ENCODE measurements around the gene CACNG8.

The CACNG8 gene

GRCh38 chr19:53962887-53963431, at the start of gene CACNG8:
TSS of gene CACNG8 (plus strand) at chr19:53962937.
- in situ Hi-C loops (cut with HindIII; ENCODE audit: low sequenced_read_pairs) = no loop called here

DNA sequence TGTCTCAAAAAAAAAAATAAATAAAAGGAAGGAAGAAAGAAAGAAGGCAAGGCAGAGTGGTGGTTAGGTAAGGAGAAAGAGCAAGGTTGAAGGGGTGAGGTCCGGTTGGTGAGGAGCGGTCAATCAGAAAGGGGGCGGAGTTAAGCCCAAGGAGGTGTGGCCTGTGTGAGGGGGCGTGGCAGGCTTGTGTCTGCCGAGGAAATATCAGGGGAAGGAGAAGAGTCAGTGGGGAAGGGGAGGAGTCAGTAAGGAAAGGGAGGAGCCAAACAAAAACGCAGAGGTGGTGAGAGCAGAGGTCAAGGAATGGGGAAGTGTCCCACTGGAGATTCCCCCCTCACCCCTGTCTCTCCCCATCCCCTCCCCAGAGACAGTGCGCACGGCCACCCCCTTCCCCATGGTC, 47.7 kb upstream of the CACNG8 start:
- in situ Hi-C loops (cut with HindIII; ENCODE audit: low sequenced_read_pairs) = no loop called here

- in situ Hi-C loops (cut with HindIII; ENCODE audit: low sequenced_read_pairs) = no loop called here
Measured at GRCh38 chr19:53916004-53916403, 46.7 kb upstream of the CACNG8 start.

- in situ Hi-C loops (cut with HindIII; ENCODE audit: low sequenced_read_pairs) = no loop called here
Measured at GRCh38 chr19:53917356-53917755, 45.4 kb upstream of the CACNG8 start.

- in situ Hi-C loops (cut with HindIII; ENCODE audit: low sequenced_read_pairs) = loop anchor here (25.0 kb wide), 1 partner anchor 110 kb away; no protein-coding TSS in a partner anchor
Measured at GRCh38 chr19:53927739-53928138, 35.0 kb upstream of the CACNG8 start.

- in situ Hi-C loops (cut with HindIII; ENCODE audit: low sequenced_read_pairs) = loop anchor here (25.0 kb wide), 1 partner anchor 101 kb away; no protein-coding TSS in a partner anchor
Measured at GRCh38 chr19:53936029-53936428, 26.7 kb upstream of the CACNG8 start.

DNA sequence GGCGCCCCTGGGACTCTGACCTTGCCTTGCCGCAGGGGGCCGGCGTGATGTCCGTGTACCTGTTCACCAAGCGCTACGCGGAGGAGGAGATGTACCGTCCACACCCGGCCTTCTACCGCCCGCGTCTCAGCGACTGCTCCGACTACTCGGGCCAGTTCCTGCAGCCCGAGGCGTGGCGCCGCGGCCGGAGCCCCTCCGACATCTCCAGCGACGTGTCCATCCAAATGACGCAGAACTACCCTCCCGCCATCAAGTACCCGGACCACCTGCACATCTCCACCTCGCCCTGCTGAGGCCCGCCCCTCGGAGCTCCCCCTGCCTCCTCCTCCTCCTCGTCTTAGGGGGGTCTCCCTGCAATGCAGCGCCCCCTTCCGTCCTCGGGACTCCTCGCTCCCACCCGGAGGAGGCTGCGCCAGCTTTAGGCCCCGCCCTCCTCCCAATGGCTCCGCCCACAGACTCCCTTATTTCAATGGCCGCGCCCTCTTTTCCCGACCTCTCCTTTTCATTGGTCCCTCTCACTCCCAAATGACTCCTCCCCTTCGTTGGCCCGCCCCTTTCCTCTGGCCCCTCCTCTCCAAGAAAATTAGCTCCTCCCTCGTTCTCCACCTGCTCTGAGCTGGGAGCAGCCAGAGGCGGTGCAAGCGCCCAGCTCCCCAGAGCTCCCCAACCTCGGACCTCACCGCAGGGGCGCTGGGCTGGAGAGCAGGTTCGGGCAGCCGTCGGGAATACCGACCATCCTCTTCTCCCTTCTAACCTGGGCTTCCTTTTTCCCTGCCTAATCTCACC, 20.5 kb upstream of the CACNG8 start:
- in situ Hi-C loops (cut with HindIII; ENCODE audit: low sequenced_read_pairs) = loop anchor here (25.0 kb wide), 1 partner anchor 95 kb away; no protein-coding TSS in a partner anchor

GRCh38 chr19:53944416-53944815, 18.3 kb upstream of the CACNG8 start:
- in situ Hi-C loops (cut with HindIII; ENCODE audit: low sequenced_read_pairs) = loop anchor here (25.0 kb wide), 1 partner anchor 93 kb away; no protein-coding TSS in a partner anchor

GRCh38 chr19:53944933-53945332, 17.8 kb upstream of the CACNG8 start:
- in situ Hi-C loops (cut with HindIII; ENCODE audit: low sequenced_read_pairs) = loop anchor here (25.0 kb wide), 1 partner anchor 92 kb away; no protein-coding TSS in a partner anchor

DNA sequence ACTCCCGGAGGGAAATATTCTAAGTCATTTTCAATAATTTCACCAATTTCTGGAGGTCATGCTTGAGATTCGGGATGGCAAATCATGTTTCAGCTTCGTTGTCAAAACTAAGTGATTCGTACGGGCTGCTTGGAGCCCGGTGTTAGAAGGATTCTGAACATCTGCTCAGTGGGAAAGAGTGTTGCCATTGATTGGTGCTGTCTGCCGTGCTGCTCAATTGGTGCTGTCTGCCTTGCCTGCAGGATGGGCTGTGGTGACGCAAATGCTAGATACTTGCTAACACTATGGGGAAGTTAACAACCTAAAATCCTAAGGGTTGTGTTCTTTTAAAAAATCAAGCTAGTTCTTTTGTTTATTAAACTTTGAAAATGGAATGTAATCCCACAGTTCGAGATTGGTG, 17.3 kb upstream of the CACNG8 start:
- in situ Hi-C loops (cut with HindIII; ENCODE audit: low sequenced_read_pairs) = loop anchor here (25.0 kb wide), 1 partner anchor 92 kb away; no protein-coding TSS in a partner anchor

DNA sequence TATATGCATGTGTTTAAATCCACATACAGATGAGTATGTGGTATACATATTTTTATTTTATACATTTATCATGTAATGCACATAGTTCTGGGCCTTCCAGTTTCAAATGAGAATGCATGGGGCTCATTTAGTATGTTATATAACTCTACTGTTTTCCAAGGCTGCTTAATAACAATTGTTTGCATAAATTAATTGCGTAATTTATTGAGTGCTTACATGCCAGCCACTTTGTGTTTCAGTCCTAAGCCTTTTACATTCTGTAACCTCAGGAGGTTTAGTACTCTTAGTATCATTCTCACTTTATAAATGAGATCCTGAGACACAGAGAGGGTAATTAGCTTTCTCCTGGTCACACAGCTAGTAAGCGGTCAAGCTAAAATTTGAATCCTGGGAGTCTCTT, 16.7 kb upstream of the CACNG8 start:
- in situ Hi-C loops (cut with HindIII; ENCODE audit: low sequenced_read_pairs) = loop anchor here (25.0 kb wide), 1 partner anchor 91 kb away; no protein-coding TSS in a partner anchor

DNA sequence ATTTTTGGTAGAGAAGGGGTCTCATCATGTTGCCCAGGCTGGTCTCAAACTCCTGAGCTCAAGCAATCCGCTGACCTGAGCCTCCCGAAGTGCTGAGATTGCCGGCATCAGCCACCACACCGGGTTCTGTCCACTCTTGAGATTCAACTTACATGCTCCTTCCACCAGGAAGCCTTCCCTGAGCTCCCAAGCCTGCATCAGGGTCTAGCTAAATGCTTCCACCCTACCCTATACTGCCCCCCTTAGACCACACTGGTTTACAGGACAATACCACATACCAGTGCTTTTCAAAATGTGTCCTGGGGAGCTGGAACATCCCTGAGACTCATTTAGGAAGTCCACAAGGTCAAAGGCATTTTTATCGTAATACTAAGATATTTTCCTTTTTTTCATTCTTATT, 15.1 kb upstream of the CACNG8 start:
- in situ Hi-C loops (cut with HindIII; ENCODE audit: low sequenced_read_pairs) = loop anchor here (25.0 kb wide), 1 partner anchor 90 kb away; no protein-coding TSS in a partner anchor

DNA sequence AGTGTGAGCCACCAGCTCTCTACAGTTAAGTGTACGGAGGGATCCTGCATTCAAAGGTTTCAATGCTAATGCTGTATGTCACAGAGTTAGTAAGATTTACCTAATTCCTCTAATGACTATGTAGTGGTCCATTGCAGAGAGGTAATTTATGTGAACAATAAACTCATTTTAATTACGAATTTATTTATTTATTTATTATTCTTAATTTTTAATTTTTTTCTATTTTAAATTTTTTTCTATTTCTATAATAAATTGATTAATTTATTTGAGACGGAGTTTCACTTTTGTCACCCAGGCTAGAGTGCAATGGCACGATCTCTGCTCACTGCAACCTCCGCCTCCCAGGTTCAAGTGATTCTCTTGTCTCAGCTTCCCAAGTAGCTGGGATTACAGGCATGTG, 14.1 kb upstream of the CACNG8 start:
- in situ Hi-C loops (cut with HindIII; ENCODE audit: low sequenced_read_pairs) = loop anchor here (25.0 kb wide), 1 partner anchor 89 kb away; no protein-coding TSS in a partner anchor

GRCh38 chr19:53951436-53951835, 11.3 kb upstream of the CACNG8 start:
- in situ Hi-C loops (cut with HindIII; ENCODE audit: low sequenced_read_pairs) = no loop called here

- in situ Hi-C loops (cut with HindIII; ENCODE audit: low sequenced_read_pairs) = no loop called here
Measured at GRCh38 chr19:53951947-53952346, 10.8 kb upstream of the CACNG8 start.

GRCh38 chr19:53953383-53953782, 9.4 kb upstream of the CACNG8 start:
- in situ Hi-C loops (cut with HindIII; ENCODE audit: low sequenced_read_pairs) = no loop called here

- in situ Hi-C loops (cut with HindIII; ENCODE audit: low sequenced_read_pairs) = no loop called here
Measured at GRCh38 chr19:53957448-53958167, 5.1 kb upstream of the CACNG8 start.

DNA sequence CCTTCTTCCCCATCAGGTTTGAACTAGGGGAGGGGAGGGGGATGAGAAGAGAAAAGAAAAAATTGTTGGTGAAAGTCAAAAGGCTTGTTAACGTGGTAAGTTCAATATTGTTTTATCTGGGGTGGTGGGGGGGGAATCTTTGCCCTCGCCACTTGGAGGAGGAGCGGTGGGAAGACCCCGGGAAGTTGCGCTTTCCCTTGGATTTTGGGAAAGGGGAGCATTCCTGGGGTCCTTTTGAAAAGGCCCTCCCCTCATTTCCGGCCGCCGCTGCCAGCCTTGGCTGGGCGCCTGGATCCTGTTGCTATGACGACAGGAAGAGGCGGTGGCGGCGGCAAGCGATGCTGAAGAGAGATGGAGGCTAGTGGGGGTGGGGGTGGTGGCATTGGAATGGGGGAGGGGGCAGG, 4.6 kb upstream of the CACNG8 start:
- in situ Hi-C loops (cut with HindIII; ENCODE audit: low sequenced_read_pairs) = no loop called here

DNA sequence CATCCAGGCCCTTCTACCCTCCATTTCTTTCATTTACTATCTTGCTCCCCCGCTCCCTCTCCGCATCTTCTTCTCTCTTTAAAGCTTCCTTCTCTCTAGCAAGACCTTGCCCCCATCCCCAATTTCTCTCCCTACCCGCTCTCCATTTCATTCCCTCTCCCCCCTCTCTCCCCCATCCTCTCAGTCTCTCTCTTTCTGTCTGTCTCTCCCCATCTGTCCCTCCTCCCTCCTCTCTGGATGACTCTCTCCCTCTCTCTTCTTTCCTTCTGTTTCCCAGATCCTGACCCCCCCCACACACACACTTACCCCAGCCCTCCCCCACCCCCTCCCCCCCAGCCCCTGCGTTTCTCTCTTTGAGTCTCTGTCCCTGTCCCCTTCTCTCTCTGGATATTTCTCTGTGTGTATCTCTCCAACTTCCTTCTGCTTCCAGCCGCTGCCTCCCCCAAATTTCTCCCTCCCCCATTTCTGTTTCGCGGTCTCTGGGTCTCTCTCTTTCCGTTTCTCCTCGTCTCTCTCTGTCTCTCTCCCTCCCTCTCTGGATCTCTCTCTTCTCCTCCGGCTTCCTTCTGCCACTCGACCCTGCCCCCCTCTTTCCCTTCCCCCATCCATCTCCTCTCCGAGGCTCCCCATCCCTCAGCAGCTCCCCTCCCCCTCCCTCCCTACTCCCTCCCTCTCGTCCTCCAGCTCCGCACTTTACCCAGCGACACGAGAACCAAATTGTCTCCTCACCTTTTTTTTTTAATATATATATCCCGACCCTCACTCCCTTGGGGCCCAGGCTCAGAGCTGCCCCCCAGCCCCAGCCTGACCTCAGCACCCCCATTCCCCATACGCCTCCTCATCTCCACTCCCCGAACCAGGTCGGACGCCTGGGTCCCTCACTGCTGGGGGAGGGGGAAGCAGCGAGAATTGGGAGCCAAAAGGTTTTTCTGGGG, 3.6 kb upstream of the CACNG8 start:
- in situ Hi-C loops (cut with HindIII; ENCODE audit: low sequenced_read_pairs) = no loop called here

GRCh38 chr19:53960187-53960586, 2.5 kb upstream of the CACNG8 start:
- in situ Hi-C loops (cut with HindIII; ENCODE audit: low sequenced_read_pairs) = no loop called here

Measured in DLD1 (cell line).